ENCODE data around the gene PLK4.
"Not testable (repeated sequence)": the region's sequence is repeated elsewhere in the genome, so short reads cannot be mapped to it uniquely, and the experiment has no call there.

PLK4 gene

GRCh38 chr4:127916512-127916911 lies 35.8 kb downstream of the PLK4 start:
- no peak for DNase-seq (ENCODE audit: low spot score)

GRCh38 chr4:127917151-127917550 lies 36.5 kb downstream of the PLK4 start:
- DNase-seq (ENCODE audit: low spot score), result no peak

DNA sequence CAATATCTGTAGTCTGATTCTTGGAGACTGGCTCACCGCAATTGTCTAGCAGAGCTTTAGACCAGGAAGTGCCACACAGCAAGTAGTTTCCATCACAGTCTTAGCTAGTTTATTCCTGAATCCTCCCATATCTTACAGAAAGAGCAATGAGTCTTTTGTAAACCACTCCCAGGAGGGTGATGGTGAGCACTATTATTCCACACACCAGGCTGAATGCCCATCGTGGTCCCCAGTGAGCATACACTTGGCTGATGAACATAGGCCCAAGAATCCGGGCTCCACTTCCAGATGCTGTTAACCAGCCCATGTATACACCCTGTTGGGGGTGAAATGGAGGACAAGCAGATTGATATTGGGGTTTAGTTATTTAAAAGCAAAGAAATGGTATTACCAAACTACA lies 39.8 kb downstream of the PLK4 start:
- no peak for DNase-seq (ENCODE audit: low spot score)

GRCh38 chr4:127922226-127922625 lies 41.5 kb downstream of the PLK4 start:
- no peak for DNase-seq (ENCODE audit: low spot score)

DNA sequence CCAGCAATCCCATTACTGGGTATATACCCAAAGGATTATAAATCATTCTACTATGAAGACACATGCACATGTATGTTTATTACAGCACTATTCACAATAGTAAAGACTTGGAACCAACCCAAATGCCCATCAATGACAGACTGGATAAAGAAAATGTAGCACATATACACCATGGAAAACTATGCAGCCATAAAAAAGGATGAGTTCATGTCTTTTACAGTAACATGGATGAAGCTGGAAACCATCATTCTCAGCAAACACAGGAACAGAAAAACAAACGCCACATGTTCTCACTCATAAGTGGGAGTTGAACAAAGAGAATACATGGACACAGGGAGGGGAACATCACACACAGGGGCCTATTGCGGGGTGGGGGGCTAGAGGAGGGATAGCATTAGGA lies 45.0 kb downstream of the PLK4 start:
- not testable (repeated sequence) for DNase-seq (ENCODE audit: low spot score)

- no peak for DNase-seq (ENCODE audit: low spot score)
Observed at GRCh38 chr4:127930175-127930574, 49.5 kb downstream of the PLK4 start.

DNA sequence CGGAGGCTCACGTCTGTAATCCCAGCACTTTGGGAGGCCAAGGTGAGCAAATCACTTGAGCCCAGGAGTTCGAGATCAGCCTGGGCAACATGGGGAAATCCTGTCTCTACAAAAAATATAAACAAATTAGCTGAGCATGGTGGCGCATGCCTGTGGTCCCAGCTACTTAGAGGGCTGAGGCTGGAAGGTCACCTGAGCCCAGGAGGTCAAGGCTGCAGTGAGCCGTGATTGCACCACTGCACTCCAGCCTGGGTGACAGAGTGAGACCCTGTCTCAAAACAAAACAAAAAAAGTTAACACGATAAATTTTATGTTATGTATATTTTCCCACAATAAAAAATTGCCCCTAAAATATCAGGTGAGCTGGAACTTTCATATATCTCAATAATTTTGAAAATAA lies 51.1 kb downstream of the PLK4 start:
- DNase-seq (ENCODE audit: low spot score), result not testable (repeated sequence)

DNA sequence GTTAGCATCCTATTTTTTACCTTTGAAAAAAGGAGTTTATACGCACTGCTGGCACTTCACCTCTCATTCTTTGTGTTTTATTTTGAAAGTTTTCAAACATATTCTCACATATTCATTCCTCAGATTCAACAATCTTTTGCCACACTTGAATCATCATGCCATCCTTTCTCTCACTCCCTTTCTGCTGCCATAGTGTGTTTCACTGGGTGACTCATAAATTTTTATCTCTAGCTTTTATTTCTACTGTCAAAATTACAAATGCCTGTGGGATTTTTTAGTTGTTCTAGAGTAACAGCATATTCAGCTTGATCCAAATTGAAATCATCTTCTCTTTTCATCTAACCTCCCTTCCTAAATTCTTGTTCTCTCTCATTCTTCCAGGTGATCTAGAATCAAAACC lies 56.3 kb downstream of the PLK4 start:
- no peak for DNase-seq (ENCODE audit: low spot score)

All from hematopoietic multipotent progenitor cell treated with erythropoietin and hydrocortisone succinate and interleukin-3 and kit ligand, for 17 days (in vitro differentiated cells).